Measurements from ENCODE around the gene MYT1.

The MYT1 gene

GRCh38 chr20:64230461-64231145 is 66.4 kb downstream of the MYT1 start:
- DNase-seq (ENCODE audit: low read depth in 1 of 2, low spot score in 1 of 2) = no peak
- H3K27ac ChIP-seq (replicated peaks) = no peak overlapping the region
- TF ChIP-seq CTCF (IDR thresholded peaks at IDR 0.05; ENCODE audit: insufficient read depth, low read length) (no peak), POLR2AphosphoS5 (IDR thresholded peaks at IDR 0.05; ENCODE audit: low read depth) (no peak), GABPA (IDR thresholded peaks at IDR 0.05; ENCODE audit: low read depth) (no peak), REST (IDR thresholded peaks at IDR 0.05; ENCODE audit: insufficient replicate concordance, low read depth) (no peak), SPI1 (IDR thresholded peaks at IDR 0.05; ENCODE audit: borderline replicate concordance, low read depth) (no peak)
- H3K27me3 ChIP-seq (ENCODE audit: insufficient read depth, poor library complexity, severe bottlenecking) = peaks cover 17% of the 10 kb centered on the region
- no peak overlapping the region for H3K4me3 ChIP-seq (replicated peaks; ENCODE audit: insufficient read depth, low read length)

GRCh38 chr20:64231621-64232550 is 67.6 kb downstream of the MYT1 start:
- TF ChIP-seq REST (IDR thresholded peaks at IDR 0.05; ENCODE audit: insufficient replicate concordance, low read depth) = no peak
- Histone ChIP-seq H3K27me3 (ENCODE audit: insufficient read depth, poor library complexity, severe bottlenecking) (peaks cover 14% of the 10 kb centered on the region), H3K4me3 (replicated peaks; ENCODE audit: insufficient read depth, low read length) (no peak overlapping the region), H3K27ac (replicated peaks) (no peak overlapping the region)
- no peak for DNase-seq (ENCODE audit: low read depth in 1 of 2, low spot score in 1 of 2)

GRCh38 chr20:64232794-64233193 is 68.5 kb downstream of the MYT1 start:
- peak in 1 of 2 experiments; percentile 41 for DNase-seq (ENCODE audit: low read depth in 1 of 2, low spot score in 1 of 2)
- Histone ChIP-seq H3K4me3 (replicated peaks; ENCODE audit: insufficient read depth, low read length) (no peak overlapping the region), H3K27ac (replicated peaks) (no peak overlapping the region), H3K27me3 (ENCODE audit: insufficient read depth, poor library complexity, severe bottlenecking) (peaks cover 6% of the 10 kb centered on the region)
- TF ChIP-seq GABPA (IDR thresholded peaks at IDR 0.05; ENCODE audit: low read depth) = no peak
- no peak for TF ChIP-seq SPI1 (IDR thresholded peaks at IDR 0.05; ENCODE audit: borderline replicate concordance, low read depth)
- no peak for TF ChIP-seq POLR2AphosphoS5 (IDR thresholded peaks at IDR 0.05; ENCODE audit: low read depth)
- no peak for TF ChIP-seq REST (IDR thresholded peaks at IDR 0.05; ENCODE audit: insufficient replicate concordance, low read depth)
- TF ChIP-seq CTCF (IDR thresholded peaks at IDR 0.05; ENCODE audit: insufficient read depth, low read length) = no peak
